Transverse colon (tissue), 4 donors: ENCODE data around the gene PCP4L1.

Experiments used
- EP300 ChIP-seq: sonication (generic); formaldehyde crosslinking; IDR thresholded peaks from one replicate; pipeline ENCODE4 v1.6.1; 2017; ENCODE audit warnings: antibody characterized with exemption, low read depth
- POLR2A ChIP-seq: fragments of 450-650 bp; IDR thresholded peaks from one replicate; pipeline ENCODE4 v1.6.1; 2016; ENCODE audit warnings: antibody characterized with exemption, mild to moderate bottlenecking, moderate library complexity
- POLR2AphosphoS5 ChIP-seq, 3 donors: sonication (generic); formaldehyde crosslinking; IDR thresholded peaks; one replicate each; pipeline ENCODE4 v1.6.1; 2016; ENCODE audit warnings: antibody characterized with exemption in 3 of 3
- TF ChIP-seq, protein P1 (sequence below), 5 experiments: fragments of 200-600 bp in 3 of 5; fragments of 450-650 bp in 2 of 5; sonication (generic) in 3 of 5; IDR thresholded peaks; 1 replicate in 2 of 5; 2 replicates in 3 of 5; pipeline ENCODE4 v1.5.1; 2016 to 2017; ENCODE audit warnings: antibody characterized with exemption in 5 of 5, inconsistent platforms in 3 of 5, mild to moderate bottlenecking in 2 of 5, moderate library complexity in 1 of 5

DNA sequence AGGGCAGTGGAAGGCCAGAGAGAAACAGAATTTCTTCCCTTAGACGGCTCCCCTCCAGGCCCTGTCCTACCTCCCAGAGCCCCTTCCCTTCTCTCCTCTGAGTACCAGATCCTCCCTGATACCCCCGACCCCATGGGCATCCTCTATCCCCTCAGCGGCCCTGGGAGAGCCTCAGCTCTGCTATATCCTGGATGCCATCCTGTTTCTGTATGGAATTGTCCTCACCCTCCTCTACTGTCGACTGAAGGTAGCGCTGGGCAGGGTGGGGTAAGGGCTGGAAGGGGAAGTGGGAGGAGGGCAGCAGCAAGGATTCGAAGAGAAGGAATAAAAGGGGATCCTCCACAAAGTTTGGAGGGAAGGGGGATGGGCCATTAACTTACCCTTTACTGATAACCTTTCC is 40.7 kb upstream of the PCP4L1 start:
- TF ChIP-seq POLR2A = no peak
- TF ChIP-seq, protein P1, sequence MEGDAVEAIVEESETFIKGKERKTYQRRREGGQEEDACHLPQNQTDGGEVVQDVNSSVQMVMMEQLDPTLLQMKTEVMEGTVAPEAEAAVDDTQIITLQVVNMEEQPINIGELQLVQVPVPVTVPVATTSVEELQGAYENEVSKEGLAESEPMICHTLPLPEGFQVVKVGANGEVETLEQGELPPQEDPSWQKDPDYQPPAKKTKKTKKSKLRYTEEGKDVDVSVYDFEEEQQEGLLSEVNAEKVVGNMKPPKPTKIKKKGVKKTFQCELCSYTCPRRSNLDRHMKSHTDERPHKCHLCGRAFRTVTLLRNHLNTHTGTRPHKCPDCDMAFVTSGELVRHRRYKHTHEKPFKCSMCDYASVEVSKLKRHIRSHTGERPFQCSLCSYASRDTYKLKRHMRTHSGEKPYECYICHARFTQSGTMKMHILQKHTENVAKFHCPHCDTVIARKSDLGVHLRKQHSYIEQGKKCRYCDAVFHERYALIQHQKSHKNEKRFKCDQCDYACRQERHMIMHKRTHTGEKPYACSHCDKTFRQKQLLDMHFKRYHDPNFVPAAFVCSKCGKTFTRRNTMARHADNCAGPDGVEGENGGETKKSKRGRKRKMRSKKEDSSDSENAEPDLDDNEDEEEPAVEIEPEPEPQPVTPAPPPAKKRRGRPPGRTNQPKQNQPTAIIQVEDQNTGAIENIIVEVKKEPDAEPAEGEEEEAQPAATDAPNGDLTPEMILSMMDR (IDR thresholded peaks at IDR 0.05) = no peak
- no peak for TF ChIP-seq POLR2AphosphoS5 (IDR thresholded peaks at IDR 0.05)
- TF ChIP-seq EP300 = no peak
